Vagina (tissue), 2 donors: Measurements from ENCODE around the gene CENPB.

Source experiments
- POLR2AphosphoS5 ChIP-seq, 2 donors: sonication (generic); formaldehyde crosslinking; IDR thresholded peaks; one replicate each; pipeline ENCODE4 v1.9.0; 2017; ENCODE audit warnings: antibody characterized with exemption in 2 of 2, mild to moderate bottlenecking in 2 of 2, low read depth in 1 of 2; ENCODE audit not compliant: insufficient read depth in 1 of 2
- TF ChIP-seq, protein P1 (sequence below), 3 experiments: fragments of 450-650 bp in 2 of 3; fragments of 200-600 bp in 1 of 3; sonication (generic) in 1 of 3; IDR thresholded peaks; one replicate each; pipeline ENCODE4 v1.5.1; 2017 to 2019; ENCODE audit warnings: antibody characterized with exemption in 3 of 3, mild to moderate bottlenecking in 2 of 3, moderate library complexity in 2 of 3

DNA sequence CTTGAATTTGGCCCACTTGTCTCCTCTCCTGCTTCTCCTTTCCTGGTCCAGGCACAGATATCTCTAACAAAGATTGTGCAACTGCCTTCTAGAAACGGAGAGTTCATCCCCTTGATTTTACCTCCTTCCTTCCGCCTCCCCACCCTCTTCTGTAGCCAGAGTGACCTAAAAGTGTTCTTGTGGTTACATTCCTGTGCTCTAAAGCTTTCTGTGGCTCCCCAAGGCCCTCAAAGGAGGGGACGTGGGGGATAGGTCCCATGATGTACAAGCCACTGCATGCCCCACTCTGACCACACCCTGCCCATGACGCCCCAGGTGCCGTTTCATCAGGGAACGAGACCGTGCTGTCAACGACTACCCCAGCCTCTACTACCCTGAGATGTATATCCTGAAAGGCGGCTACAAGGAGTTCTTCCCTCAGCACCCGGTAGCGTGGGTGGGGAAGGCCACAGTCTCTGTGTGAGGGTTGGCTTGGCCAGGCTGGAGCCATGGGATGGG, 17.8 kb upstream of the CENPB start:
- TF ChIP-seq, protein P1, sequence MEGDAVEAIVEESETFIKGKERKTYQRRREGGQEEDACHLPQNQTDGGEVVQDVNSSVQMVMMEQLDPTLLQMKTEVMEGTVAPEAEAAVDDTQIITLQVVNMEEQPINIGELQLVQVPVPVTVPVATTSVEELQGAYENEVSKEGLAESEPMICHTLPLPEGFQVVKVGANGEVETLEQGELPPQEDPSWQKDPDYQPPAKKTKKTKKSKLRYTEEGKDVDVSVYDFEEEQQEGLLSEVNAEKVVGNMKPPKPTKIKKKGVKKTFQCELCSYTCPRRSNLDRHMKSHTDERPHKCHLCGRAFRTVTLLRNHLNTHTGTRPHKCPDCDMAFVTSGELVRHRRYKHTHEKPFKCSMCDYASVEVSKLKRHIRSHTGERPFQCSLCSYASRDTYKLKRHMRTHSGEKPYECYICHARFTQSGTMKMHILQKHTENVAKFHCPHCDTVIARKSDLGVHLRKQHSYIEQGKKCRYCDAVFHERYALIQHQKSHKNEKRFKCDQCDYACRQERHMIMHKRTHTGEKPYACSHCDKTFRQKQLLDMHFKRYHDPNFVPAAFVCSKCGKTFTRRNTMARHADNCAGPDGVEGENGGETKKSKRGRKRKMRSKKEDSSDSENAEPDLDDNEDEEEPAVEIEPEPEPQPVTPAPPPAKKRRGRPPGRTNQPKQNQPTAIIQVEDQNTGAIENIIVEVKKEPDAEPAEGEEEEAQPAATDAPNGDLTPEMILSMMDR (IDR thresholded peaks at IDR 0.05) = no peak
- TF ChIP-seq POLR2AphosphoS5 (IDR thresholded peaks at IDR 0.05; ENCODE audit: insufficient read depth in 1 of 2, low read depth in 1 of 2) = no peak
